Stimulated activated effector memory CD8-positive, alpha-beta T cell treated with anti-CD3 and anti-CD28 coated beads, Interleukin-12 subunit alpha, Interleukin-12 subunit beta, amount 100 ng/mL, for 72 hours (primary cell): ENCODE data around the gene IL17C.

Experiments used
- ATAC-seq: fragments of 150-1000 bp; cut with Tn5 transposase; 2 replicates; pipeline ENCODE4 v1.10.0; 2021
- DNase-seq, 2 donors: peaks; one replicate each; pipeline ENCODE4 v3.0.0; 2021 to 2022; ENCODE audit warnings: low spot score in 2 of 2
- H3K27ac Mint-ChIP-seq: one replicate; pipeline ENCODE4 v1.8.0; 2022; ENCODE audit warnings: mild to moderate bottlenecking, mixed read lengths
- H3K36me3 Mint-ChIP-seq: one replicate; pipeline ENCODE4 v1.8.0; 2022; ENCODE audit warnings: mild to moderate bottlenecking, mixed read lengths
- H3K4me1 Mint-ChIP-seq: one replicate; pipeline ENCODE4 v1.8.0; 2022; ENCODE audit warnings: mixed read lengths
- H3K4me3 Mint-ChIP-seq: one replicate; pipeline ENCODE4 v1.8.0; 2022; ENCODE audit warnings: mild to moderate bottlenecking, mixed read lengths
- H3K9me3 Mint-ChIP-seq: one replicate; pipeline ENCODE4 v1.8.0; 2022; ENCODE audit warnings: mixed read lengths

The IL17C gene, protein sequence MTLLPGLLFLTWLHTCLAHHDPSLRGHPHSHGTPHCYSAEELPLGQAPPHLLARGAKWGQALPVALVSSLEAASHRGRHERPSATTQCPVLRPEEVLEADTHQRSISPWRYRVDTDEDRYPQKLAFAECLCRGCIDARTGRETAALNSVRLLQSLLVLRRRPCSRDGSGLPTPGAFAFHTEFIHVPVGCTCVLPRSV

DNA sequence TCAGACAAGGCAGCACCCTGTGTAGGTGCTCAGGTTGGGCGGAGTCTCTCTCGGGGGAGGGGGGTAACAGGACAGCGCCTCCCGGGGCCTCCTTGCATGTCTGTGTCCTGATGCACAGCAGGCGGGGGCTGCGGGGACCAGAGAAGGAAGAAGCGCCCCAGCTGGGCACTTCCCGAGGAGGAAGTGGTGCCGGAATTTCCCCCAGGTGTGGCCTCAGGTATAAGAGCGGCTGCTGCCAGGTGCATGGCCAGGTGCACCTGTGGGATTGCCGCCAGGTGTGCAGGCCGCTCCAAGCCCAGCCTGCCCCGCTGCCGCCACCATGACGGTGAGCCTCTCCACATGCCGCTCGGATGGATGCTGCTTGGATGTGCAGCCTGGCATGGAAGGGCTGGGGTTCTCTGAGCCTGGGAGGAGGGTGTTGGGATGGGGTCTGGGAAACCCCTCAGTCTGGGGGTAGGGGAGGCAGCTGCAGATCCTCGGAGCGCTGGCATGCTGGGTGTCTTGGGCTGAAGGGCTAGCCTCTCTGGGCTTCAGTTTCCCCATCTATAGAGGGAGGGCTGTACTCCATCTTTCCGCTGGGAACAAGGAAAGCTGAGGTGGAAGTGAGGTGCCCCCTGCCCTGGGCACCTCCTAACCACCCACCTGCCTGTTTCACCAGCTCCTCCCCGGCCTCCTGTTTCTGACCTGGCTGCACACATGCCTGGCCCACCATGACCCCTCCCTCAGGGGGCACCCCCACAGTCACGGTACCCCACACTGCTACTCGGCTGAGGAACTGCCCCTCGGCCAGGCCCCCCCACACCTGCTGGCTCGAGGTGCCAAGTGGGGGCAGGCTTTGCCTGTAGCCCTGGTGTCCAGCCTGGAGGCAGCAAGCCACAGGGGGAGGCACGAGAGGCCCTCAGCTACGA lies at the start of gene IL17C:
Gene IL17C, plus strand, starts transcription at position 250 of the 908 bp plus-strand sequence. Its CDS starts 70 bp downstream, at position 320.
- peak within 1 kb of the TSS; percentile 1 for H3K4me3 Mint-ChIP-seq
- no peak for ATAC-seq
- peaks cover 63% of the 10 kb centered on the region for H3K36me3 Mint-ChIP-seq
- H3K27ac Mint-ChIP-seq: peak within 1 kb of the TSS; percentile 3
- no peak for DNase-seq
- peaks cover 55% of the 10 kb centered on the region for H3K4me1 Mint-ChIP-seq
- H3K9me3 Mint-ChIP-seq: no peaks in the 10 kb centered on the region

DNA sequence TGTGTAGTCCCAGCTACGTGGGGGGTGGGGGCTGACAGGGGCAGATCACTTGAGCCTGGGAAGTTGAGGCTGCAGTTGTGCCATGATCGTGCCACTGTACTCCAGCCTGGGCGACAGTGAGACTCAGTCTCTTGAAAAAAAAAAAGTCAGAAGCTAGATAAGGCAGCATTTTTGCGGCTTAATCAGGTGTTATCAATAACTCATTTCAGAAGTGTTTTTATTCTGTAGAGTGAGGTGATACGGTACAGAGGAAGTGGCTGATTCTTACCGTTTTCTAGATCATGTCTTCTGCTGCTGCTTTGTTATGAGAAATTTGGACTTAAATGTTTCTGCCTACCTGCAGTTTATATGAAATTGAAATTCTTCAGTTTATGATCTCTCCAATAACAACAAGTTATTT lies 49.6 kb upstream of the IL17C start:
- Mint-ChIP-seq H3K27ac (peak overlapping the region; percentile 88), H3K4me1 (peaks cover 62% of the 10 kb centered on the region), H3K4me3 (peak overlapping the region; percentile 14), H3K9me3 (no peaks in the 10 kb centered on the region), H3K36me3 (peaks cover 92% of the 10 kb centered on the region)
- peak; percentile 50 for ATAC-seq
- DNase-seq: no peak

DNA sequence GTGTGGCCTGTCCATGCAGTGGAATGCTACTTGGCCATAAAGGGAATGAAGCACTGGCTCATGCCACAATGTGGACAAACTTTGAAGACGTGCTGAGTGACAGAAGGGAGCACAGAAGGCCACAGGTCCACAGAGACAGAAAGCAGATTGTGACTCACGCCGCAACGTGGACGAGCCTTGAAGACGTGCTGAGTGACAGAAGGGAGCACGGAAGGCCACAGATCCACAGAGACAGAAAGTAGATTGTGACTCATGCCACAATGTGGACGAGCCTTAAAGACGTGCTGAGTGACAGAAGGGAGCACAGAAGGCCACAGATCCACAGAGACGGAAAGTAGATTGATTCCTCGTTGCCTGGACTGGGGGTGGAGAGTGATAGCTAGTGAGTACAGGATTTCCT lies 48.9 kb upstream of the IL17C start:
- H3K4me3 Mint-ChIP-seq: peak overlapping the region; percentile 14
- no peaks in the 10 kb centered on the region for H3K9me3 Mint-ChIP-seq
- DNase-seq (no peak), ATAC-seq (peak; percentile 27)
- H3K27ac Mint-ChIP-seq: peak overlapping the region; percentile 88
- H3K36me3 Mint-ChIP-seq: peaks cover 92% of the 10 kb centered on the region
- peaks cover 61% of the 10 kb centered on the region for H3K4me1 Mint-ChIP-seq

DNA sequence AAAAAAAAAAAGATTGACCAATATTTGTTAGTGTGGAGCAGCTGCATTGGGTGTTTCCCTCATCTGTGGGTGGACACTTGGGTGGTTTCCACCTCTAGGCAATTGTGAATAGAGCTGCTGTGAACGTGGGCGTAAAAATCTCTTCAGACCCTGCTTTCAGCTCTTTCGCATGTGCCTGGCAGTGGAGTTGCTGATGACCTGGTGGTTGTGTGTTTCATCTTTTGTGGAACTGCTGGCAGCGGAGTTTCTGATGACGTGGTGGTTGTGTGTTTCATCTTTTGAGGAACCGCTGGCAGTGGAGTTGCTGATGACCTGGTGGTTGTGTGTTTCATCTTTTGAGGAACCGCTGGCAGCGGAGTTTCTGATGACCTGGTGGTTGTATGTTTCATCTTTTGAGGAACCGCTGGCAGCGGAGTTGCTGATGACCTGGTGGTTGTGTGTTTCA lies 46.8 kb upstream of the IL17C start:
- peak; percentile 27 to 65 for DNase-seq

DNA sequence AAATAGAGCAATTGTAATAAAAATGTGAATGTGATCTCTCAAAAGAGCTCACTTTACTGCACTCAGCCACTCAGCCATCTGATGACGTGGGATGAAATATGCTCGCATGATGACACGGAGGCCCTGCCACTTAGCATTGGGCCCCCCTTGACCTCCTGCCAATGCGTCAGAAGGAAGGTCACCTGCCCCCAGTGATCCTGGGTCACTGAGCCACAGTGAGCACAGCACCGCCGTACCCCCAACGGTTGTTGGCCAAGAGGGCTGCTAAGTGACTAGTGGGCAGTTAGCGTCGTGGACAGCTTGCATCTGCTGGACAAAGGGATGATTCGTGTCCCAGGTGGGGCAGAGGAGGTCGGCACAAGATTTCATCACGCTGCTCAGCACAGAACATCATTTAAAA lies 45.3 kb upstream of the IL17C start:
- no peak overlapping the region for H3K27ac Mint-ChIP-seq
- DNase-seq: no peak
- peaks cover 46% of the 10 kb centered on the region for H3K4me1 Mint-ChIP-seq
- H3K36me3 Mint-ChIP-seq: peaks cover 95% of the 10 kb centered on the region
- H3K9me3 Mint-ChIP-seq: no peaks in the 10 kb centered on the region
- no peak for ATAC-seq
- no peak overlapping the region for H3K4me3 Mint-ChIP-seq

More for the DNA sequence above, 46.8 kb upstream of the IL17C start:
- Mint-ChIP-seq H3K4me1 (peaks cover 54% of the 10 kb centered on the region), H3K36me3 (peaks cover 95% of the 10 kb centered on the region), H3K9me3 (no peaks in the 10 kb centered on the region), H3K27ac (peak overlapping the region; percentile 82), H3K4me3 (peak overlapping the region; percentile 52)
- peak; percentile 95 for ATAC-seq

DNA sequence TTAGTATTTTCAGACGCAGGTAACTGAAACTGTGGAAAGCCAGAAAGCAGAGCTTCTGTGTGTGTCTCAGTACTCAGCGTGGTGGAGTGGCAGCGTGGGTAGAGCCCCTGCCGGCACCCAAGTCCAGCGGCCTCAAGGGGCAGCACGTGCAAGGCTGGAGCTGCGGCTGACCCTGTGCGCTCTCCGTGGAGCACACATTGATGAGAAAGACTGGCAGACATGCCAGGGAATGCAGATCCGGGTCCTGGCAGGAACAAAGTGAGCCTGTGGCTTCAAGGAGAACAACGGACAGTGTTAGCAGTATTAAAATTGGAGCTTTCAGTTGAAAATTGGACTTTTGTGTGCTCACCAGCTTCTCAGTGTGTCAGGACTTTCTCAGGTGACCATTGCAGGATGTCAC lies 44.9 kb upstream of the IL17C start:
- no peaks in the 10 kb centered on the region for H3K9me3 Mint-ChIP-seq
- H3K27ac Mint-ChIP-seq: no peak overlapping the region
- ATAC-seq (no peak), DNase-seq (no peak)
- peaks cover 95% of the 10 kb centered on the region for H3K36me3 Mint-ChIP-seq
- H3K4me3 Mint-ChIP-seq: no peak overlapping the region
- H3K4me1 Mint-ChIP-seq: peaks cover 42% of the 10 kb centered on the region

DNA sequence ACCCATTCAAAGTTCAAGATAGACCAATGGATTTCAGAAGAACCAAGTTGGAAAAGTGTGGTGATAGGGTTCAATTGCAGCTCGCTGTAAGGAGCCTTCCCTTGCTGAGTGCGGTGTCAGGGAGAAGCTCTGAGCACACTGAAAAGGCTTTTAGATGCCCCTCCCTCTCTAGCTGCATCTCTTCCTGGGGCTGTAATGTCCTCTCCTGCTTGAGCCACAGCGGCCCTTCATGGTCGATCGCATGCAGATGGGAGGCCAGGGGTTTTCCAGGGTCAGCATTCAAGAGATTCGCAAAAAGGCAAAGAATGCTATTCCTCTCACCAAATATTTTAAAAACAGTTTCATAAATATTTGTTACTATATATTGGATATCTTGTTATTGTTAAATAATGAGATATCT lies 44.5 kb upstream of the IL17C start:
- no peaks in the 10 kb centered on the region for H3K9me3 Mint-ChIP-seq
- peaks cover 94% of the 10 kb centered on the region for H3K36me3 Mint-ChIP-seq
- no peak overlapping the region for H3K27ac Mint-ChIP-seq
- no peak for DNase-seq
- ATAC-seq: no peak
- no peak overlapping the region for H3K4me3 Mint-ChIP-seq
- peaks cover 38% of the 10 kb centered on the region for H3K4me1 Mint-ChIP-seq

DNA sequence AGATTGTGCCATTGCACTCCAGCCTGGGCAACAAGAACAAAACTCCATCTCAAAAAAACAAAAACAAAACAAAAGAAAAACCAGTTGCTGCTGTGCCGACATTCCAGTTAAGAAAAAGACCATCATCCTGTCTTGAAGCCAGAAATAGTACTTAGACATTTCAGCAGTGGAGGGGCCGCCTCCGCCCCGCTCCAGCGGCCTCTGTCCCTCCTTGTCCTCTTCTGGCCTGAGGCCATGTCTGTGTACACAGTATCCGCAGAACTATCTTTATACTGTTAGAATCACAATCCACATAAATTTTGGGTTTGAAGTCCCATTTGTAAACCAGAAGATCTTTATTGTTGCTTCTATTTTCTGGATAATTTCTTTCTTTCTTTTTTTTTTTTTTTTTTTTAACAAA lies 43.3 kb upstream of the IL17C start:
- ATAC-seq (no peak), DNase-seq (no peak)
- Mint-ChIP-seq H3K4me3 (no peak overlapping the region), H3K27ac (no peak overlapping the region), H3K4me1 (peaks cover 28% of the 10 kb centered on the region), H3K9me3 (no peaks in the 10 kb centered on the region), H3K36me3 (peaks cover 94% of the 10 kb centered on the region)

DNA sequence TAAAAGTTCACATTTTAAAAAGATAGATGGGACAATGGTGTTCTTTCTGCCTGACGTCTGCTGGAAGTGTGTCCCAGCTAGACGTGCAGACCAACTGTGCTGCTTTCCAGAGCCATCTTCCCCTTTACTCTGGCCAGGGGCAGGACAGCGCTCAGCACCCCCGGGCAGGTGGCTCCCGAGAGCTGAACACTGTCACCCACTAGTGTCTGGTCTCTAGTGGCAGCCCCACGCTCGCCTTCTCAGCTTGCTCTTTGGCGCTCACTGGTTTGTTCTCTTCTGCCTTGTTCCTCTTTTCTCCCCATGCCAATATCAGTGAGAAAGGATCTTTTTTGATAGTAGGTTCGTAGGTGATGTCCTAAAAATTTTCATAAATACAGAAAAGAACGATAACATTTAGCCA lies 42.5 kb upstream of the IL17C start:
- H3K27ac Mint-ChIP-seq: no peak overlapping the region
- ATAC-seq: no peak
- H3K4me3 Mint-ChIP-seq: no peak overlapping the region
- H3K4me1 Mint-ChIP-seq: peaks cover 30% of the 10 kb centered on the region
- peaks cover 94% of the 10 kb centered on the region for H3K36me3 Mint-ChIP-seq
- DNase-seq: no peak
- no peaks in the 10 kb centered on the region for H3K9me3 Mint-ChIP-seq

DNA sequence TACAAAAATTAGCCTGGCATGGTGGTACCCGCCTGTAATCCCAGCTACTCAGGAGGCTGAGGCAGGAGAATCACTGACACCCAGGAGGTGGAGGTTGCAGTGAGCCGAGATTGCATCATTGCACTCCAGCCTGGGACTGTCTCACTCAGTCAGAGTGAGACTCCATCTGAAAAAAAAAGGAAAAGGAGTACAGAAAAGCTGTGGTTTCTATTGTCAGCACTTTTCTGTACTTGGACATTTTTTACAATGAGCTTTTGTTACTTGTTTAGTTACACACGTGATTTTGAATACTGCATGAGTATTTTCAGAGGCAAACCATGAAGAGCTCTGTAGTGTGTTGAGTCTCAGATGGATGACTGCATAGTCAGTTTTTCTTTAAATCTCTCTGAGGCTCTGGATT lies 41.9 kb upstream of the IL17C start:
- Mint-ChIP-seq H3K4me3 (no peak overlapping the region), H3K36me3 (peaks cover 94% of the 10 kb centered on the region), H3K9me3 (no peaks in the 10 kb centered on the region), H3K4me1 (peaks cover 29% of the 10 kb centered on the region), H3K27ac (no peak overlapping the region)
- DNase-seq (no peak), ATAC-seq (no peak)

DNA sequence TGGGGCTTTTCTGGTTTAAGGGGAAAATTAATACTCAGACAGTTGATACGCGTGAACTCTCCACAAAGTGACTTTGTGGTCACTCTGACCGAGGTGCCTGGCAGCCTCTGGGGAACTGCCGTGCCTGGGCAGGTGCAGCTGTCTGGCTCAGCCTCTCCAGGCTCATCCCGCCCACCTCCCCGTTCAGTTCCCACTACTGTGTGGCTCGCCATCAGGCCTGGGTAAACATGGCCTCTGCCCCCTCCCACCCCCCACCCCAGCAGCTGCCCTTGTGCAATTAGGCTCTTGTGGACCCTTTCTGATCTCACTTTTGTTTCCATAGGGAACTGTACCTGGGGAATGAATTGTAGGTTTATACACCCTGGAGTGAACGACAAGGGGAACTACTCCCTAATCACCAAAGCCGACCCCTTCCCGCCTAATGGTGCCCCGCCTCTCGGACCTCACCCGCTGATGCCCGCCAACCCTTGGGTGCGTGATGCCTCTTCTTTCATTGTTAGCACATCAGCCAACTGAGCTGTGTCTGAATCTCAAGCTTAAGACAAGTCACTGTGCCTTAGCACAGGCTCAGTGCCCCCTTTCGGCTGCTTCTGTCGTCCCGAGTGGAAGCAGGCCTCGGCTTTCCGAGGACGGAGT lies 40.4 kb upstream of the IL17C start:
- DNase-seq: no peak
- Mint-ChIP-seq H3K4me1 (peaks cover 23% of the 10 kb centered on the region), H3K36me3 (peaks cover 99% of the 10 kb centered on the region), H3K4me3 (no peak overlapping the region), H3K9me3 (no peaks in the 10 kb centered on the region), H3K27ac (peak overlapping the region; percentile 52)
- ATAC-seq: no peak

DNA sequence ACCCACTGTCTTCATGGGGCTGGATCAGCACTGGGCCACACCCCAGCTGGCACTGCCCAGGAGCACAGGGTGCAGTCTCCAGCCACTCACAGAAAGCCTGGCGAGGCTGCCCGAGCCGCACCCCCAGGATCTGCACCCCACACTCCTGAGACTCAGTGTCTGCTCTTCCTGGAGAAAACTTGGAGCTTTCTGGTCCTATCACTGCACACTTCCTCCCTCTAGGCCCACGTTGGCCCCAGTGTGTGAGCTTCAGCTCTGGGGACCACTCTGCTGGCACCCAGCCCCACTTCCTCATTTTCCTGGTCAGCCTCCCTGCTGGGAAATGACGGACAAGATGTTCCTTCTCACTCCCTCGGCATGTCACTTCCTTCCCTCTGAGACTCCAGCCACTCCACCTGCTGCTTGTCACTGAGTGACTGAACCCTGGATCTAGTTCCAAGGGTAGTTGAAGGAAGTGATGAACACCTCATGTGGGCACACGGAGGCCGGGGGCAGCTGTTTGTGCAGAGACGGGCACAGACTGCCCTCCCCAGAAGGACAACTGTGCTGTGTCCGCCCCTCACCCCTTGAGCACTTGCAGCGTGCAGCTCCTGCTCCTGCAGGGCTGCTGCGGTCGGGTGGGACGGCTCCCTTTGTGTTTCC lies 39.2 kb upstream of the IL17C start:
- no peak for DNase-seq
- no peak for ATAC-seq
- Mint-ChIP-seq H3K9me3 (no peaks in the 10 kb centered on the region), H3K4me3 (no peak overlapping the region), H3K4me1 (peaks cover 17% of the 10 kb centered on the region), H3K36me3 (peaks cover 99% of the 10 kb centered on the region), H3K27ac (peak overlapping the region; percentile 48)

DNA sequence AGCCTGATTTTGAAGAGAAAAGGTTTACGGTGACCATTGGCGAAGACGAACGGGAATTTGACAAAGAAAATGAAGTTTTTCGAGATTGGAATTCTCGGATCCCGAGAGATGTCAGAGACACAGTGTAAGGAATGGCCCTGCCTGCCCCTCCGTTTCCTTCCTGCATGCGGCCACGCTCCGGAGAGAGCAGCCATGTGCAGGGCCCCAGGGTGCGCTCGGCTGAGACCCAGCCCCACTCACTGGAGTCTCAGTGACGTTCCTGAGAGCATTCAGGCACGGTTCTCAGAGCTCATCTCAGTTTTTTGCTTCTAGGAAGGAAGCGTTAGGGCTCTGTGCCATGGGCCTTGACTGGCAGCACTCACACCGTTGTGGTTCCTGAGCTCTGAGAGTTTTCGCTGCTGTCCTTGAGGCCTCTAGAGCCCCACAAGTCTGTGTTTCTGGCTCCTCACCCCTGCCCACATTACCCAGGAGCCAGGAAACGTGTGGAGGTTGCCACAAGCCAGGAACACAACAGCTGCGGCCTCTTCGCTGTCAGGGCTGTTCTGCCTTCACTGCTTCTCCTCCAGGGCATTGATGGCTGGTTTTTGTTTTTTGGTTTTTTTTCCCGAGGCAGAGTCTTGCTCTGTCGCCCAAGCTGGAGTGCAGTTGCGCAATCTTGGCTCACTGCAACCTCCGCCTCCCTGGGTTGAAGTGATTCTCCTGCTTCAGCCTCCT lies 38.4 kb upstream of the IL17C start:
- Mint-ChIP-seq H3K9me3 (no peaks in the 10 kb centered on the region), H3K4me3 (no peak overlapping the region), H3K27ac (peak overlapping the region; percentile 48), H3K36me3 (peaks cover 99% of the 10 kb centered on the region), H3K4me1 (peaks cover 17% of the 10 kb centered on the region)
- ATAC-seq (no peak), DNase-seq (no peak)

DNA sequence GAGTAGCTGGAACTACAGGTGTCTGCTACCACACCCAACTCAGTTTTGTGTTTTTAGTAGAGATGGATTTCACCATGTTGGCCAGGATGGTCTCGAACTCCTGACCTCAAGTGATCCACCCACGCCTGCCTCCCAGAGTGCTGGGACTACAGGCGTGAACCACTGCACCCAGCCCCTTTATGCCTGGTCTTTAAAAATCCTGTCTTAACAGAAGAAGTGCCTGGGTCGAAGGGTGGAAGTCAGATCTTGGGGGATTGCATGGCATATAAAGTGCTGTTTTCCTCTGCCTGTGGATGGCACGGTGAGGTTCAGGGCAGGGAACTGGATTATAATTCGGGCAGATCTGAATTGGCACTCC lies 37.9 kb upstream of the IL17C start:
- H3K36me3 Mint-ChIP-seq: peaks cover 95% of the 10 kb centered on the region
- H3K9me3 Mint-ChIP-seq: no peaks in the 10 kb centered on the region
- peaks cover 17% of the 10 kb centered on the region for H3K4me1 Mint-ChIP-seq
- ATAC-seq (no peak), DNase-seq (no peak)
- H3K27ac Mint-ChIP-seq: no peak overlapping the region
- H3K4me3 Mint-ChIP-seq: no peak overlapping the region
